Pancreas (tissue), 10 donors: ENCODE measurements around the gene ADAT3. TPM values are rescaled to one million over a fixed set of nuclear protein-coding genes. Genes with fewer than 3 reads are reported as not detected.
A peak's percentile ranks its signal among the peaks of the same experiment; 100 is the strongest.

Experiments
- ATAC-seq, 4 donors: fragments of 200-7000 bp; cut with Tn5 transposase; one replicate each; pipeline versions ENCODE4 v1.8.0 to v1.9.1; 2020; ENCODE audit warnings: mild to moderate bottlenecking in 4 of 4, moderate library complexity in 4 of 4
- DNase-seq, 6 donors: peaks; one replicate each; pipeline ENCODE4 v3.0.0-alpha.2; 2020
- FAIRE-seq: peaks from 2 replicates; lab custom pipeline; 2012; peaks lifted over from hg19 to GRCh38; lab: Jason Lieb, UNC
- H3K27ac ChIP-seq, 4 donors: fragments of 200-600 bp; sonication (generic); 1 replicate in 3 of 4; 2 replicates in 1 of 4; pipeline versions ENCODE4 v1.5.0 to v1.8.0; 2020
- H3K27me3 ChIP-seq, 4 donors: fragments of 200-600 bp; one replicate each; pipeline ENCODE4 v1.8.0; 2021
- H3K36me3 ChIP-seq, 3 donors: fragments of 200-600 bp; sonication (generic) in 1 of 3; one replicate each; pipeline versions ENCODE4 v1.5.0 to v1.8.0; 2020 to 2021
- H3K4me1 ChIP-seq, 3 donors: fragments of 200-600 bp; one replicate each; pipeline ENCODE4 v1.8.0; 2021
- H3K4me3 ChIP-seq, 4 donors: fragments of 200-600 bp; sonication (generic) in 2 of 4; one replicate each; pipeline versions ENCODE4 v1.5.0 to v1.8.0; 2020 to 2021
- H3K9me3 ChIP-seq, 4 donors: fragments of 200-600 bp; one replicate each; pipeline ENCODE4 v1.8.0; 2021
- CTCF ChIP-seq, 4 donors: fragments of 200-600 bp; sonication (generic) in 3 of 4; IDR thresholded peaks; one replicate each; pipeline versions ENCODE4 v1.5.0 to v1.8.0; 2021; ENCODE audit warnings: antibody characterized with exemption in 4 of 4
- WGBS, 2 donors: extraction: QIAGEN DNeasy Blood & Tissue Kit; methylation state at CpG; one replicate each; pipeline ENCODE4 v1.1.7; 2013; 5-methylcytosine and 5-hydroxymethylcytosine counted together
- intact Hi-C, 3 donors: fragments of 100-400 bp; cut with DNase I; formaldehyde crosslinking; loops; one replicate each; pipeline versions ENCODE4 v1.11.1 to v1.14.2; 2022
- polyA plus RNA-seq, 2 donors: library from polyadenylated mRNA; stranded (reverse); fragments of 200-250 nt; gene quantifications; one replicate each; pipeline ENCODE4 v1.2.3, GENCODE V29; 2013
- total RNA-seq, 6 donors: library from RNA; stranded (reverse); fragmentation: NEBNext Ultra II Directional in 4 of 6; extraction: Animal tissue kit (Norgen Biotek cat#: 25700) in 4 of 6; gene quantifications; one replicate each; pipeline versions ENCODE4 v1.2.1 to v1.2.4, GENCODE V29; 2021 to 2023
- donor health status: healthy with polysubstance abuse.
- donor health status: DM: no; HTN: no; CAD: no; lungs with moderate emphysema.
- donor health status: DM: no; HTN: no; CAD: no.
- donor health status: control.
- donor health status: control.
- donor health status: Bipolar disorder and iron deficiency.
- donor health status: DM: yes; HTN: yes; CAD: no.
- donor health status: DM: no; HTN: no; CAD: no.
- donor health status: DM: no; HTN: no; CAD: no.
- donor health status: DM: yes; HTN: yes; CAD: no.

The ADAT3 gene
- total and polyA plus RNA-seq, 8 donors = 2.0 to 10.1 (median 5.0) TPM

GRCh38 chr19:1942078-1942933 is 37.1 kb downstream of the ADAT3 start:
- H3K27me3 ChIP-seq = no peaks in the 10 kb centered on the region
- H3K9me3 ChIP-seq = no peaks in the 10 kb centered on the region
- peak; percentile 76 to 89 (median 81) for DNase-seq
- H3K27ac ChIP-seq = peak overlapping the region; percentile 47 to 85 (median 71)
- H3K4me3 ChIP-seq = peak overlapping the region; percentile 35 to 86 (median 70)
- H3K36me3 ChIP-seq = no peaks in the 10 kb centered on the region
- 1 to 2% methylated on average over 37 to 40 of the region's 40 CpGs for WGBS, 2 donors
- peak; percentile 62 to 83 (median 76) for ATAC-seq
- no peak for FAIRE-seq
- intact Hi-C loops = no loop called here
- H3K4me1 ChIP-seq = peaks cover 0 to 10% (median 8%) of the 10 kb centered on the region in 3 donors
- no peak for TF ChIP-seq CTCF (IDR thresholded peaks at IDR 0.05)

GRCh38 chr19:1942934-1943555 is 37.8 kb downstream of the ADAT3 start:
- DNase-seq = peak in 2 of 6 donors; percentile 38 to 71
- no peaks in the 10 kb centered on the region for H3K27me3 ChIP-seq
- TF ChIP-seq CTCF (IDR thresholded peaks at IDR 0.05) = no peak
- WGBS, 2 donors = 45 to 47% methylated on average over 19 to 21 of the region's 21 CpGs
- H3K9me3 ChIP-seq = no peaks in the 10 kb centered on the region
- no peak for ATAC-seq
- H3K4me1 ChIP-seq = peaks cover 0 to 10% (median 8%) of the 10 kb centered on the region in 3 donors
- H3K27ac ChIP-seq = peak overlapping the region; percentile 47 to 85 (median 71)
- intact Hi-C loops = no loop called here
- H3K4me3 ChIP-seq = peak overlapping the region in 3 of 4 donors; percentile 35 to 86 (median 78)
- FAIRE-seq = no peak
- no peaks in the 10 kb centered on the region for H3K36me3 ChIP-seq

- H3K36me3 ChIP-seq = no peaks in the 10 kb centered on the region
- WGBS, 2 donors = 87 to 89% methylated on average over 22 of the region's 22 CpGs
- TF ChIP-seq CTCF (IDR thresholded peaks at IDR 0.05) = no peak
- H3K4me1 ChIP-seq = peaks cover 0 to 10% (median 8%) of the 10 kb centered on the region in 3 donors
- DNase-seq (peak in 2 of 6 donors; percentile 56 to 80), ATAC-seq (no peak), FAIRE-seq (no peak)
- H3K9me3 ChIP-seq = no peaks in the 10 kb centered on the region
- no peak overlapping the region for H3K4me3 ChIP-seq
- no peaks in the 10 kb centered on the region for H3K27me3 ChIP-seq
- H3K27ac ChIP-seq = no peak overlapping the region
- intact Hi-C loops = no loop called here
These were observed 38.5 kb downstream of the ADAT3 start for GRCh38 chr19:1943661-1944087.

GRCh38 chr19:1944088-1944915 is 39.1 kb downstream of the ADAT3 start:
- WGBS, 2 donors = 83 to 86% methylated on average over 34 to 42 of the region's 42 CpGs
- Histone ChIP-seq H3K4me1 (peaks cover 0 to 10% (median 8%) of the 10 kb centered on the region in 3 donors), H3K9me3 (no peaks in the 10 kb centered on the region), H3K36me3 (no peaks in the 10 kb centered on the region), H3K27me3 (no peaks in the 10 kb centered on the region), H3K27ac (no peak overlapping the region), H3K4me3 (no peak overlapping the region)
- FAIRE-seq (no peak), ATAC-seq (no peak), DNase-seq (peak in 2 of 6 donors; percentile 58 to 82)
- intact Hi-C loops = no loop called here
- no peak for TF ChIP-seq CTCF (IDR thresholded peaks at IDR 0.05)
